ENCODE measurements around the gene KRT25.
A peak's percentile ranks its signal among the peaks of the same experiment; 100 is the strongest.

Gene KRT25

GRCh38 chr17:40726919-40727318, 28.2 kb downstream of the KRT25 start:
- TF ChIP-seq GATA3 (IDR thresholded peaks at IDR 0.05; ENCODE audit: low read depth, low read length) = no peak
- no peak for TF ChIP-seq GATA2 (IDR thresholded peaks at IDR 0.05; ENCODE audit: low read depth, low read length)

GRCh38 chr17:40724656-40725055, 30.5 kb downstream of the KRT25 start:
- TF ChIP-seq GATA3 (IDR thresholded peaks at IDR 0.05; ENCODE audit: low read depth, low read length) (no peak), GATA2 (IDR thresholded peaks at IDR 0.05; ENCODE audit: low read depth, low read length) (no peak)

- TF ChIP-seq GATA2 (IDR thresholded peaks at IDR 0.05; ENCODE audit: low read depth, low read length) = no peak
- no peak for TF ChIP-seq GATA3 (IDR thresholded peaks at IDR 0.05; ENCODE audit: low read depth, low read length)
Observed at GRCh38 chr17:40722241-40722640, 32.9 kb downstream of the KRT25 start.

- TF ChIP-seq GATA3 (IDR thresholded peaks at IDR 0.05; ENCODE audit: low read depth, low read length) (no peak), GATA2 (IDR thresholded peaks at IDR 0.05; ENCODE audit: low read depth, low read length) (no peak)
Observed at GRCh38 chr17:40720899-40721298, 34.2 kb downstream of the KRT25 start.

- TF ChIP-seq GATA3 (IDR thresholded peaks at IDR 0.05; ENCODE audit: low read depth, low read length) (no peak), GATA2 (IDR thresholded peaks at IDR 0.05; ENCODE audit: low read depth, low read length) (no peak)
Observed at GRCh38 chr17:40718930-40719329, 36.2 kb downstream of the KRT25 start.

- TF ChIP-seq GATA3 (IDR thresholded peaks at IDR 0.05; ENCODE audit: low read depth, low read length) (no peak), GATA2 (IDR thresholded peaks at IDR 0.05; ENCODE audit: low read depth, low read length) (no peak)
Observed at GRCh38 chr17:40717776-40718175, 37.4 kb downstream of the KRT25 start.

GRCh38 chr17:40714473-40714872, 40.7 kb downstream of the KRT25 start:
- 0 out of 2 replicates have a peak, but pooled peaks have one; percentile 27 for TF ChIP-seq GATA2 (IDR thresholded peaks at IDR 0.05; ENCODE audit: low read depth, low read length)
- no peak for TF ChIP-seq GATA3 (IDR thresholded peaks at IDR 0.05; ENCODE audit: low read depth, low read length)

GRCh38 chr17:40707745-40708144, 47.4 kb downstream of the KRT25 start:
- no peak for TF ChIP-seq GATA3 (IDR thresholded peaks at IDR 0.05; ENCODE audit: low read depth, low read length)
- TF ChIP-seq GATA2 (IDR thresholded peaks at IDR 0.05; ENCODE audit: low read depth, low read length) = no peak

GRCh38 chr17:40705584-40705983, 49.5 kb downstream of the KRT25 start:
- TF ChIP-seq GATA3 (IDR thresholded peaks at IDR 0.05; ENCODE audit: low read depth, low read length) (no peak), GATA2 (IDR thresholded peaks at IDR 0.05; ENCODE audit: low read depth, low read length) (no peak)

- TF ChIP-seq GATA2 (IDR thresholded peaks at IDR 0.05; ENCODE audit: low read depth, low read length) = no peak
- no peak for TF ChIP-seq GATA3 (IDR thresholded peaks at IDR 0.05; ENCODE audit: low read depth, low read length)
Observed at GRCh38 chr17:40703652-40704051, 51.5 kb downstream of the KRT25 start, which contains the start of gene KRT24. Gene KRT24, minus strand, starts transcription at chr17:40703752. Its CDS starts 59 bp downstream, at chr17:40703693.

GRCh38 chr17:40702271-40702670, 52.9 kb downstream of the KRT25 start:
- no peak for TF ChIP-seq GATA3 (IDR thresholded peaks at IDR 0.05; ENCODE audit: low read depth, low read length)
- no peak for TF ChIP-seq GATA2 (IDR thresholded peaks at IDR 0.05; ENCODE audit: low read depth, low read length)

GRCh38 chr17:40699853-40700252, 55.3 kb downstream of the KRT25 start:
- TF ChIP-seq GATA3 (IDR thresholded peaks at IDR 0.05; ENCODE audit: low read depth, low read length) (no peak), GATA2 (IDR thresholded peaks at IDR 0.05; ENCODE audit: low read depth, low read length) (no peak)

GRCh38 chr17:40699371-40699770, 55.8 kb downstream of the KRT25 start:
- no peak for TF ChIP-seq GATA2 (IDR thresholded peaks at IDR 0.05; ENCODE audit: low read depth, low read length)
- no peak for TF ChIP-seq GATA3 (IDR thresholded peaks at IDR 0.05; ENCODE audit: low read depth, low read length)

Measured in SH-SY5Y (cell line).